B cell (primary cell): ENCODE measurements around the gene POFUT2. TPM values are rescaled to one million over a fixed set of nuclear protein-coding genes. Genes with fewer than 3 reads are reported as not detected.

Experiments
- ATAC-seq: fragments of 200-7000 bp; cut with Tn5 transposase; one replicate; pipeline ENCODE4 v1.10.0; 2021; ENCODE audit warnings: low read depth, mild to moderate bottlenecking, moderate number of reproducible peaks, moderate library complexity
- CTCF ChIA-PET: fragments of 350-600 bp; sonication (Branson Sonifier 250); formaldehyde crosslinking; loops from one replicate; lab custom pipeline; 2021; ENCODE audit warnings: antibody characterized with exemption, inconsistent platforms; lab: Charles Lee
- POLR2A ChIA-PET: fragments of 350-600 bp; sonication (Branson Sonifier 250); formaldehyde crosslinking; loops from one replicate; lab custom pipeline; 2021; ENCODE audit warnings: antibody characterized with exemption; lab: Charles Lee
- DNase-seq: peaks from one replicate; pipeline ENCODE4 v3.0.0; 2013
- H2AFZ ChIP-seq: 2 replicates; pipeline ENCODE4 v1.6.1; 2012; ENCODE audit warnings: mild to moderate bottlenecking, low read depth, low read length; ENCODE audit not compliant: insufficient read depth, poor library complexity, severe bottlenecking
- H3K27ac ChIP-seq, 2 donors: 1 replicate in 1 of 2; 2 replicates in 1 of 2; pipeline ENCODE4 v1.5.1; 2012 to 2013; ENCODE audit warnings: low read length in 2 of 2, mild to moderate bottlenecking in 2 of 2, moderate library complexity in 1 of 2
- H3K27me3 ChIP-seq, 4 experiments: fragments of 200-600 bp in 1 of 4; sonication (generic) in 1 of 4; replicated peaks in 1 of 4; 1 replicate in 2 of 4; 2 replicates in 2 of 4; pipeline versions ENCODE4 v1.6.1 to v1.7.0; 2013 to 2016; ENCODE audit warnings: low read length in 3 of 4, mild to moderate bottlenecking in 2 of 4, mixed read lengths in 1 of 4, moderate library complexity in 1 of 4; ENCODE audit not compliant: insufficient read depth in 4 of 4, control insufficient read depth in 3 of 4; ENCODE audit errors: control extremely low read depth in 1 of 4
- H3K36me3 ChIP-seq, 2 experiments: replicated peaks in 1 of 2; 1 replicate in 1 of 2; 2 replicates in 1 of 2; pipeline versions ENCODE4 v1.6.1 to v1.7.1; 2013; ENCODE audit warnings: low read length in 1 of 2; ENCODE audit not compliant: insufficient read depth in 2 of 2, control insufficient read depth in 1 of 2; ENCODE audit errors: control extremely low read depth in 1 of 2, extremely low read depth in 1 of 2
- H3K4me1 ChIP-seq, 2 donors: fragments of 200-600 bp in 1 of 2; sonication (generic) in 1 of 2; 1 replicate in 1 of 2; 2 replicates in 1 of 2; pipeline versions ENCODE4 v1.5.1 to v1.6.1; 2013 to 2017; ENCODE audit warnings: low read length in 2 of 2; ENCODE audit not compliant: control insufficient read depth in 2 of 2, insufficient read depth in 2 of 2
- H3K4me2 ChIP-seq: replicated peaks from 2 replicates; pipeline ENCODE3; 2012; ENCODE audit warnings: mild to moderate bottlenecking, low read depth, low read length; ENCODE audit not compliant: poor library complexity, severe bottlenecking
- H3K4me3 ChIP-seq, 5 experiments: fragments of 200-600 bp in 1 of 5; sonication (generic) in 1 of 5; 1 replicate in 3 of 5; 2 replicates in 2 of 5; pipeline versions ENCODE4 v1.5.1 to v1.7.0; 2011 to 2016; ENCODE audit warnings: low read length in 4 of 5, mild to moderate bottlenecking in 4 of 5, low read depth in 2 of 5, control low read depth in 1 of 5, moderate library complexity in 1 of 5; ENCODE audit not compliant: insufficient read depth in 1 of 5; ENCODE audit errors: control extremely low read depth in 1 of 5, extremely low read depth in 1 of 5
- H3K79me2 ChIP-seq: fragments of 200-600 bp; sonication (generic); one replicate; pipeline ENCODE4 v1.6.0; 2016; ENCODE audit warnings: low read length; ENCODE audit not compliant: control insufficient read depth, insufficient read depth
- H3K9ac ChIP-seq: fragments of 200-600 bp; sonication (generic); 2 replicates; pipeline ENCODE4 v1.6.1; 2017; ENCODE audit warnings: mild to moderate bottlenecking, low read length, moderate library complexity
- H3K9me3 ChIP-seq, 3 donors: one replicate each; pipeline versions ENCODE4 v1.6.1 to v1.7.1; 2013; ENCODE audit warnings: low read length in 2 of 3; ENCODE audit not compliant: control insufficient read depth in 2 of 3, insufficient read depth in 1 of 3; ENCODE audit errors: control extremely low read depth in 1 of 3
- H4K20me1 ChIP-seq: 2 replicates; pipeline ENCODE4 v1.6.0; 2012; ENCODE audit warnings: mild to moderate bottlenecking, low read length; ENCODE audit not compliant: insufficient read depth, control insufficient read depth, poor library complexity, severe bottlenecking
- H3K27ac Mint-ChIP-seq: one replicate; pipeline ENCODE4 v1.8.0; 2021; ENCODE audit warnings: mixed read lengths
- H3K27me3 Mint-ChIP-seq: one replicate; pipeline ENCODE4 v1.8.0; 2021; ENCODE audit warnings: mixed read lengths
- H3K4me1 Mint-ChIP-seq: one replicate; pipeline ENCODE4 v1.8.0; 2021; ENCODE audit warnings: mixed read lengths
- H3K4me3 Mint-ChIP-seq: one replicate; pipeline ENCODE4 v1.8.0; 2021; ENCODE audit warnings: mixed read lengths
- H3K9me3 Mint-ChIP-seq: one replicate; pipeline ENCODE4 v1.8.0; 2022; ENCODE audit warnings: mixed read lengths; ENCODE audit not compliant: insufficient read depth
- CTCF ChIP-seq: fragments of 200-600 bp; IDR thresholded peaks from one replicate; pipeline ENCODE4 v1.8.0; 2022; ENCODE audit warnings: antibody characterized with exemption, mild to moderate bottlenecking
- EZH2 ChIP-seq: IDR thresholded peaks from 2 replicates; pipeline ENCODE4 v1.6.1; 2012; ENCODE audit warnings: borderline replicate concordance, low read depth, mild to moderate bottlenecking, moderate library complexity, low read length; ENCODE audit not compliant: insufficient read depth, poor library complexity, severe bottlenecking
- WGBS: methylation state at CpG from one replicate; pipeline ENCODE4 v1.1.5; 2013; ENCODE audit warnings: missing lambda C conversion rate; ENCODE audit not compliant: insufficient coverage; 5-methylcytosine and 5-hydroxymethylcytosine counted together
- intact Hi-C: fragments of 100-400 bp; cut with micrococcal nuclease; formaldehyde crosslinking; loops from one replicate; pipeline ENCODE4 v1.10.0; 2022
- polyA plus RNA-seq: library from polyadenylated mRNA; depleted of rRNA; stranded (reverse); fragments of >200 nt; gene quantifications from 2 replicates; pipeline ENCODE4 v1.2.3, GENCODE V29; 2012
- total RNA-seq, 2 donors: library from RNA; stranded (reverse); fragments of 120-200 nt in 1 of 2; gene quantifications; 1 replicate in 1 of 2; 2 replicates in 1 of 2; pipeline versions ENCODE4 v1.2.3 to v1.2.4, GENCODE V29; 2013 to 2022

The POFUT2 gene
- total and polyA plus RNA-seq, 2 donors (not counting 1 experiment from before 2014, with no cell fraction given) = 38.3 to 41.8 TPM

GRCh38 chr21:45329261-45330074, 41.8 kb upstream of the POFUT2 start:
- H3K27me3 ChIP-seq = peaks cover 0 to 4% (median 0%) of the 10 kb centered on the region in 4 experiments
- Mint-ChIP-seq H3K27ac (no peak overlapping the region), H3K4me1 (no peaks in the 10 kb centered on the region), H3K4me3 (no peak overlapping the region), H3K9me3 (no peaks in the 10 kb centered on the region), H3K27me3 (peaks cover 5% of the 10 kb centered on the region)
- H3K36me3 ChIP-seq = no peaks in the 10 kb centered on the region
- no peaks in the 10 kb centered on the region for H3K9me3 ChIP-seq
- H3K27ac ChIP-seq = no peak overlapping the region
- 94% methylated on average over 29 of the region's 30 CpGs for WGBS
- DNase-seq (no peak), ATAC-seq (no peak)
- ChIA-PET POLR2A (no interaction called here), CTCF (no interaction called here)
- intact Hi-C loops = no loop called here
- H3K4me2 ChIP-seq = no peak overlapping the region
- H3K9ac ChIP-seq = no peak overlapping the region
- H3K79me2 ChIP-seq = no peaks in the 10 kb centered on the region
- H4K20me1 ChIP-seq = no peaks in the 10 kb centered on the region
- no peak overlapping the region for H3K4me3 ChIP-seq
- H2AFZ ChIP-seq = no peak overlapping the region
- TF ChIP-seq EZH2 (no peak), CTCF (no peak)
- no peaks in the 10 kb centered on the region for H3K4me1 ChIP-seq
